ENCODE data around the gene TJAP1.

GRCh38 chr6:43442935-43443334 is 34.4 kb upstream of the TJAP1 start:
- TF ChIP-seq CTCF (IDR thresholded peaks at IDR 0.05; ENCODE audit: borderline replicate concordance, extremely low read depth, low read length, poor library complexity, severe bottlenecking): no peak
- TF ChIP-seq EZH2 (IDR thresholded peaks at IDR 0.05; ENCODE audit: borderline replicate concordance, low read depth, low read length, severe bottlenecking): no peak

Measured in DND-41 (cell line).